ENCODE results near the gene JCAD.

DNA sequence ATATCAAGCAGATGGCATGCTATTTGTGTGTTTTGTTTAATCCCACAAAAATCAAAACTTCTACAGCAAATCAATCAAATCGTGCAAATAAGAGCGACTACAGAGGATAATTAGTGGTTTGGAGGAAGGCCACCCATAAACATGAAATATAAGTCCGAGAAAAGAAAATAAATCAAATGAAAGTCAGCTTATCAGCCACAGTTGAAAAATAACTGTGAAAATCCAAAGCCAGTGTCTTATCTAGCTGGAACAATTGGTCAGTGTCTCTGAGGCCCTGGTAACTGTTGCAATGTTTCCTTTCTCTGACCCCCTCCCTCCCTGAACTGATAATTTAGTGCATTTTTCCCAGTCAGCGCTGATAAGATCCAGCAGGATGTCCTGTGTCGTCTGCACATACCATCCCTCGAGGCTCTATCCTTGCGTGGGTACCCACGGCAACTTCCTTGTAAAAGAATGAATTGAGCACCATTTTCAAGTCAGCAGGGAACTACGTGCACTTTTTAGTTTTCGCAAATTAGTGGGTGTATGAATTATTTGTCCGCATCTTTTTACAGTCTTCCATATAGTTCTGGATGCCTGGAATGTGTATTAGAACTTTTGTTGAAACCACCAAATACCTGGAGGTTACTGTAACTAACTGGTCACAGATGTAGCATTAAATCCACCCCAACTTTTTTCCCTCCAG is 10.8 kb upstream of the JCAD start:
- TF ChIP-seq, protein P1, sequence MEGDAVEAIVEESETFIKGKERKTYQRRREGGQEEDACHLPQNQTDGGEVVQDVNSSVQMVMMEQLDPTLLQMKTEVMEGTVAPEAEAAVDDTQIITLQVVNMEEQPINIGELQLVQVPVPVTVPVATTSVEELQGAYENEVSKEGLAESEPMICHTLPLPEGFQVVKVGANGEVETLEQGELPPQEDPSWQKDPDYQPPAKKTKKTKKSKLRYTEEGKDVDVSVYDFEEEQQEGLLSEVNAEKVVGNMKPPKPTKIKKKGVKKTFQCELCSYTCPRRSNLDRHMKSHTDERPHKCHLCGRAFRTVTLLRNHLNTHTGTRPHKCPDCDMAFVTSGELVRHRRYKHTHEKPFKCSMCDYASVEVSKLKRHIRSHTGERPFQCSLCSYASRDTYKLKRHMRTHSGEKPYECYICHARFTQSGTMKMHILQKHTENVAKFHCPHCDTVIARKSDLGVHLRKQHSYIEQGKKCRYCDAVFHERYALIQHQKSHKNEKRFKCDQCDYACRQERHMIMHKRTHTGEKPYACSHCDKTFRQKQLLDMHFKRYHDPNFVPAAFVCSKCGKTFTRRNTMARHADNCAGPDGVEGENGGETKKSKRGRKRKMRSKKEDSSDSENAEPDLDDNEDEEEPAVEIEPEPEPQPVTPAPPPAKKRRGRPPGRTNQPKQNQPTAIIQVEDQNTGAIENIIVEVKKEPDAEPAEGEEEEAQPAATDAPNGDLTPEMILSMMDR (IDR thresholded peaks at IDR 0.05): no peak
- no peak for TF ChIP-seq ZFX (IDR thresholded peaks at IDR 0.05; ENCODE audit: borderline replicate concordance)

Data from 22Rv1 (cell line).